CD4-positive, alpha-beta memory T cell (primary cell): ENCODE results near the gene MAP10. TPM values are rescaled to one million over a fixed set of nuclear protein-coding genes. Genes with fewer than 3 reads are reported as not detected.

Source experiments
- CTCF ChIA-PET: fragments of 350-600 bp; sonication (Branson Sonifier 250); formaldehyde crosslinking; loops from one replicate; lab custom pipeline; 2021; ENCODE audit warnings: inconsistent platforms; ENCODE audit not compliant: partially characterized antibody; lab: Charles Lee
- POLR2A ChIA-PET: fragments of 350-600 bp; sonication (Branson Sonifier 250); formaldehyde crosslinking; loops from one replicate; lab custom pipeline; 2021; ENCODE audit not compliant: partially characterized antibody; lab: Charles Lee
- DNase-seq, 5 donors: peaks; one replicate each; pipeline versions ENCODE4 v3.0.0 to v3.0.0-alpha.2; 2020 to 2022; ENCODE audit warnings: mixed read lengths in 1 of 5
- H3K27ac ChIP-seq: one replicate; pipeline ENCODE4 v1.7.0; 2013; ENCODE audit warnings: low read depth, low read length
- H3K27me3 ChIP-seq: 2 replicates; pipeline ENCODE4 v1.7.0; 2013; ENCODE audit warnings: mild to moderate bottlenecking, low read length, moderate library complexity; ENCODE audit not compliant: insufficient read depth
- H3K36me3 ChIP-seq: 2 replicates; pipeline ENCODE4 v1.7.0; 2013; ENCODE audit warnings: mild to moderate bottlenecking, low read length, moderate library complexity; ENCODE audit not compliant: insufficient read depth
- H3K4me1 ChIP-seq: 2 replicates; pipeline ENCODE4 v1.7.0; 2013; ENCODE audit warnings: mild to moderate bottlenecking, low read length, moderate library complexity; ENCODE audit not compliant: insufficient read depth
- H3K4me3 ChIP-seq, 2 donors: one replicate each; pipeline ENCODE4 v1.7.0; 2013; ENCODE audit warnings: low read length in 2 of 2, mild to moderate bottlenecking in 1 of 2
- H3K9me3 ChIP-seq, 2 donors: one replicate each; pipeline ENCODE4 v1.7.0; 2013; ENCODE audit warnings: low read length in 2 of 2, control low read depth in 1 of 2; ENCODE audit not compliant: control insufficient read depth in 1 of 2
- H3K27ac Mint-ChIP-seq, 7 donors: one replicate each; pipeline ENCODE4 v1.8.0; 2020 to 2021; ENCODE audit warnings: mixed read lengths in 7 of 7, mild to moderate bottlenecking in 6 of 7, inconsistent platforms in 3 of 7, moderate library complexity in 3 of 7
- H3K27me3 Mint-ChIP-seq, 2 donors: one replicate each; pipeline ENCODE4 v1.8.0; 2020 to 2021; ENCODE audit warnings: mixed read lengths in 2 of 2
- H3K36me3 Mint-ChIP-seq, 2 donors: one replicate each; pipeline ENCODE4 v1.8.0; 2020 to 2021; ENCODE audit warnings: mixed read lengths in 2 of 2, inconsistent platforms in 1 of 2, mild to moderate bottlenecking in 1 of 2
- H3K4me1 Mint-ChIP-seq, 4 donors: one replicate each; pipeline ENCODE4 v1.8.0; 2020 to 2021; ENCODE audit warnings: mixed read lengths in 4 of 4, mild to moderate bottlenecking in 1 of 4
- H3K4me3 Mint-ChIP-seq, 8 donors: one replicate each; pipeline ENCODE4 v1.8.0; 2020 to 2021; ENCODE audit warnings: mixed read lengths in 8 of 8, mild to moderate bottlenecking in 7 of 8, moderate library complexity in 6 of 8, inconsistent platforms in 3 of 8
- H3K9me3 Mint-ChIP-seq, 8 donors: one replicate each; pipeline ENCODE4 v1.8.0; 2020 to 2021; ENCODE audit warnings: mixed read lengths in 8 of 8, mild to moderate bottlenecking in 5 of 8, inconsistent platforms in 3 of 8, moderate library complexity in 1 of 8
- intact Hi-C: fragments of 100-400 bp; cut with micrococcal nuclease; formaldehyde crosslinking; loops from one replicate; pipeline ENCODE4 v1.15.1; 2023
- polyA plus RNA-seq, 2 donors: library from polyadenylated mRNA; unstranded; fragments of 300-500 nt; fragmentation: Illumina TruSeq; gene quantifications; one replicate each; pipeline ENCODE4 v1.2.3, GENCODE V29; 2021
- total RNA-seq, 2 experiments: library from RNA; stranded (reverse); gene quantifications; one replicate each; pipeline ENCODE4 v1.2.3, GENCODE V29; 2021

The MAP10 gene
- total and polyA plus RNA-seq, 4 experiments from 2014 or later: 0.48 to 3.1 (median 2.3) TPM

DNA sequence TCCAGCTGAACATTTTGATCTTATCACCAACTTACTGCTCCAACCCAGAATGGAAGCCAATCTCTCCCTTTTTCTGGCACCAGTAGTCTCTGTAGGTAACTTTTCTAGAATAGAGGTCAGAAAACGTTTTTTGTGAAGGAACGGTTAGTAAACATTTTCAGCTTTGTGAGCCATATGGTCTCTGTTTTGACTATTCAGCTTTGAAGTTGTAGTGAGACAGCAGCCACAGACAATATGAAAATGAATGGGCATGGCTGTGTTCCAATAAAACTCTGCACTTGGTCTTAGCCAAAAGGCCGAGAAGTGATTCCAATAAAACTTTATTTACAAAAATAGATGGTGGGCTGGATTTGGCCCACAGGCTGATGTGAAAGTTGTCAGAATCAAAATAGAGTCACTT, 28.9 kb downstream of the MAP10 start:
- Mint-ChIP-seq H3K4me1 (no peaks in the 10 kb centered on the region), H3K36me3 (no peaks in the 10 kb centered on the region), H3K27ac (peak overlapping the region in 1 of 7 donors; percentile 70), H3K27me3 (peaks cover 9 to 14% of the 10 kb centered on the region in 2 donors), H3K4me3 (no peak overlapping the region), H3K9me3 (peaks cover 0 to 2% (median 0%) of the 10 kb centered on the region in 8 donors)
- Histone ChIP-seq H3K4me3 (no peak overlapping the region), H3K36me3 (no peaks in the 10 kb centered on the region), H3K9me3 (no peaks in the 10 kb centered on the region), H3K27ac (no peak overlapping the region), H3K27me3 (no peaks in the 10 kb centered on the region), H3K4me1 (no peaks in the 10 kb centered on the region)
- CTCF ChIA-PET: no interaction called here
- no peak for DNase-seq
- intact Hi-C loops: no loop called here
- POLR2A ChIA-PET: no interaction called here

DNA sequence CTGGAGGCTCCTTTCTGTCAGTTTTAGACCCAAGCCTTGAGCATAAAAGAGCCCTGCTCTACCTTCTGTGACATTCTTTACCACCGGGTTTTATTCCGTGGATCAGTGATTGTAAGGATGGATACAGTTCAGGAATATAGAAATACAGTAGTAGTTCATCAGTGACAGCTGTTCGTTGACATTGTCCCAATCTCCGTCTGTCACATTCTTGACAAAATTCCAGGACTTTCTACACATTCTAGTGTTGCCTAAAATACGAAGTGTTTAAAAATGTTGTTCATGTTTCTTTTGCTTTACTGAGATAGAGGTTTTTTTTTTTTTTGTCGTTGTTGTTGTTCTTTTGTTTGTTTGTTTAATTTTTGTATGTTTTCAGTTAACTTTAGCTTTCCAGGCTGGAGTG, 29.9 kb downstream of the MAP10 start:
- H3K4me1 ChIP-seq: no peaks in the 10 kb centered on the region
- H3K4me3 ChIP-seq: no peak overlapping the region
- ChIA-PET POLR2A (no interaction called here), CTCF (no interaction called here)
- DNase-seq: no peak
- peaks cover 0 to 6% (median 1%) of the 10 kb centered on the region in 8 donors for H3K9me3 Mint-ChIP-seq
- H3K4me1 Mint-ChIP-seq: no peaks in the 10 kb centered on the region
- H3K9me3 ChIP-seq: no peaks in the 10 kb centered on the region
- intact Hi-C loops: no loop called here
- H3K36me3 ChIP-seq: no peaks in the 10 kb centered on the region
- no peaks in the 10 kb centered on the region for H3K36me3 Mint-ChIP-seq
- no peaks in the 10 kb centered on the region for H3K27me3 ChIP-seq
- H3K4me3 Mint-ChIP-seq: no peak overlapping the region
- peaks cover 7 to 14% of the 10 kb centered on the region in 2 donors for H3K27me3 Mint-ChIP-seq
- H3K27ac Mint-ChIP-seq: no peak overlapping the region
- no peak overlapping the region for H3K27ac ChIP-seq

DNA sequence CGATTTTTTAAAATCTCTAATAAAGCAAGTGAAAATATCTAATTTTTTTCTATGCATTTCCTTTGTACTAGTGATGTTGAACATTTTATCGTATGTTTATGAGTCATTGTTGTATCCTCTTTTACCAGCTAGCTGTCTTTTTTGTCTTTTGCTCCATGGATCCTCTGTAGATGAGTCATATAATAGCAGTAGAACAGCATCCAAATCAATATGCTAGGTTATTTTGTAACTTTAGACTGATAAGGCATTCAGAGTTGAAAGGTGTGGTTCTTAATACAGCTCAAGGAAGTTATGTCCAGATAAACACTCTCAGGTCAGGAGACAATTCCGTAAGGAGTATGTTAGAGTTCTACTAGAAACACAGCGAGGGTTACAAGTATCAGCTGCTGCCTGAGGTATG, 31.9 kb downstream of the MAP10 start:
- no peak overlapping the region for H3K27ac ChIP-seq
- no peaks in the 10 kb centered on the region for H3K36me3 Mint-ChIP-seq
- ChIA-PET POLR2A (no interaction called here), CTCF (no interaction called here)
- peaks cover 0 to 7% of the 10 kb centered on the region in 2 donors for H3K27me3 Mint-ChIP-seq
- no peaks in the 10 kb centered on the region for H3K9me3 ChIP-seq
- no peak overlapping the region for H3K4me3 ChIP-seq
- DNase-seq: no peak
- no peaks in the 10 kb centered on the region for H3K36me3 ChIP-seq
- intact Hi-C loops: no loop called here
- no peak overlapping the region for H3K27ac Mint-ChIP-seq
- H3K27me3 ChIP-seq: no peaks in the 10 kb centered on the region
- no peak overlapping the region for H3K4me3 Mint-ChIP-seq
- H3K4me1 Mint-ChIP-seq: no peaks in the 10 kb centered on the region
- H3K9me3 Mint-ChIP-seq: peaks cover 0 to 16% (median 6%) of the 10 kb centered on the region in 8 donors
- no peaks in the 10 kb centered on the region for H3K4me1 ChIP-seq

DNA sequence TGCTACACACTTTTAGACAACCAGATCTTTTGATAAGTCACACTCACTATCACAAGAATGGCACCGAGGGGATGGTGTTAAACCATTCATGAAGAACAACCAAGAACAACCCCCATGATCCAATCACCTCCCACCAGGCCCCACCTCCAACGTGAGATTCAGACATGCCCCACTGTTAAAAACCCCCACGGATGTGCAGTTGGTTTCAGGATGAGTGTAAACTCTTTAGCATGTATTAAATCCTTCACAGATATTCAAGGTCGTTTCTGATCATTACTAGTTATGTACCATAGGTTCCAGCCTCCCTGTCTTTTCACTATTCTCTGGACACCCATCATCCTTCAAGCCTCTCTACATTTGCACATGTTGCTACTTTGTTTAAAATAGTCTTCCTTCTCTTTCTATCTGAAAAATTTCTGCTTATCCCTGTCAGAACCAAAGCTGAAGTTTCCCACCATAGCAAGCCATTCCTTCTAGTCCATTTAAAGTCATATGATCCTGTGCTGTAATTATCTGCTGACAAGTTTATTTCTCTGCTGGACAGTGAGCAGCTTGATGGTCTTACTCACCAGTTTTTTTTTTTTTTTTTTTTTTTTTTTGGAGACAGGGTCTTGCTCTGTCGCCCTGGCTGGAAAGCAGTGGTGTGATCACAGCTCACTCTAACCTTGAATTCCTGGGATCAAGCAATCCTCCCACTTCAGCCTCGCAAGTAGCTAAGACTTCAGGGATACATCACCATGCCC, 36.8 kb downstream of the MAP10 start:
- intact Hi-C loops: no loop called here
- H3K9me3 Mint-ChIP-seq: peaks cover 0 to 16% (median 9%) of the 10 kb centered on the region in 8 donors
- no peaks in the 10 kb centered on the region for H3K4me1 Mint-ChIP-seq
- CTCF ChIA-PET: interaction anchor here (0.7 kb wide), 1 partner anchor 10 kb away, joined by 3 read pairs; no protein-coding TSS in a partner anchor
- H3K4me3 Mint-ChIP-seq: no peak overlapping the region
- Histone ChIP-seq H3K4me1 (no peaks in the 10 kb centered on the region), H3K27me3 (no peaks in the 10 kb centered on the region), H3K27ac (no peak overlapping the region), H3K36me3 (no peaks in the 10 kb centered on the region), H3K4me3 (no peak overlapping the region), H3K9me3 (no peaks in the 10 kb centered on the region)
- POLR2A ChIA-PET: no interaction called here
- no peaks in the 10 kb centered on the region for H3K36me3 Mint-ChIP-seq
- no peak overlapping the region for H3K27ac Mint-ChIP-seq
- peaks cover 3 to 5% of the 10 kb centered on the region in 2 donors for H3K27me3 Mint-ChIP-seq
- DNase-seq: no peak

DNA sequence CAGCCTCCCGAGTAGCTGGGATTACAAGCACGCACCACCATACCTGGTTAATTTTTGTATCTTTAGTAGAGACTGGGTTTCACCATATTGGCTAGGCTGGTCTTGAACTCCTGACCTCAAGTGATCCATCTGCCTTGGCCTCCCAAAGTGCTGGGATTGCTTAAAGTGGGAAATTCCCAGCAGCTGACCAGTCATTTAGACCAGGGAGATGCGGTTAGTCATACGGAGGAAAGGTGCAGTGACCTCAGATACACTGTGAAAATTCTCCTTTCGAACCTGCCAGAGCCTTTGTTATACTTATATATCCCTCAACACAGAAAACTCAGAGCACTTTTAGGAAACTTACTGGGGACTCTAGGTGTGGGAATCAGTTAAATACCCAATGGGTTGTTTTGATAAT, 39.6 kb downstream of the MAP10 start:
- no peak overlapping the region for H3K27ac ChIP-seq
- no peak overlapping the region for H3K27ac Mint-ChIP-seq
- peaks cover 2 to 3% of the 10 kb centered on the region in 2 donors for H3K27me3 Mint-ChIP-seq
- CTCF ChIA-PET: no interaction called here
- POLR2A ChIA-PET: no interaction called here
- no peak overlapping the region for H3K4me3 Mint-ChIP-seq
- intact Hi-C loops: no loop called here
- H3K4me1 ChIP-seq: no peaks in the 10 kb centered on the region
- peaks cover 0 to 16% (median 6%) of the 10 kb centered on the region in 8 donors for H3K9me3 Mint-ChIP-seq
- no peaks in the 10 kb centered on the region for H3K9me3 ChIP-seq
- DNase-seq: no peak
- H3K4me1 Mint-ChIP-seq: no peaks in the 10 kb centered on the region
- no peaks in the 10 kb centered on the region for H3K36me3 Mint-ChIP-seq
- H3K4me3 ChIP-seq: no peak overlapping the region
- H3K36me3 ChIP-seq: no peaks in the 10 kb centered on the region
- no peaks in the 10 kb centered on the region for H3K27me3 ChIP-seq

DNA sequence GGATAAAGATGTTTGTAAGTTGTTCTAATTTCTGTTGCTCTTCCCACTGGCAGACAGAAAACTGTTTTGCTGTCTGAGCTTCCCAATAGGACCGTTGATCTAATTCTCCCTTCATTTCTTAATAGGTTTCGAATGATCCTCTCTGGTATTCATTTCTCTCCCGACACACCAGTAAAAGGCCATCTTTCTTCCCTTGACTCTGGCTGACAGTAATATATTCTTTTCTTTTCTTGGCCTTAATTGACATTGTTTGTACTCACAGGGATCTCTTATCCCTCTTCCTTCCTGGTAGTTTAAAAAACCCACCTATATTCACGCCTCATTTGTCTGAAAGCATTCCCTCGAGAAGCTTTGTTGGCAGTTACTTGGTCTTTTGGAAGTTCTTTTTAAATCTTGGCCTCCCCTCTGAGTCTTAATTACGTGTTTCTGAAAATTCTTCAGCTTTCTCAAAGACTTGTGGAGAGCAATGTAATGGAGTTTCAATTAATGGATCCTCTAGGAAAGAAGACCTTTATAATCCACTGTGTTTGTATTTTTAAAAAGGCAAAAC, 40.3 kb downstream of the MAP10 start:
- intact Hi-C loops: no loop called here
- Histone ChIP-seq H3K9me3 (no peaks in the 10 kb centered on the region), H3K4me1 (no peaks in the 10 kb centered on the region), H3K27ac (no peak overlapping the region), H3K4me3 (no peak overlapping the region), H3K36me3 (no peaks in the 10 kb centered on the region), H3K27me3 (no peaks in the 10 kb centered on the region)
- POLR2A ChIA-PET: no interaction called here
- H3K4me1 Mint-ChIP-seq: no peaks in the 10 kb centered on the region
- peaks cover 2 to 3% of the 10 kb centered on the region in 2 donors for H3K27me3 Mint-ChIP-seq
- H3K27ac Mint-ChIP-seq: peak overlapping the region in 1 of 7 donors; percentile 59
- H3K36me3 Mint-ChIP-seq: no peaks in the 10 kb centered on the region
- CTCF ChIA-PET: no interaction called here
- no peak overlapping the region for H3K4me3 Mint-ChIP-seq
- peaks cover 0 to 14% (median 4%) of the 10 kb centered on the region in 8 donors for H3K9me3 Mint-ChIP-seq
- DNase-seq: no peak

DNA sequence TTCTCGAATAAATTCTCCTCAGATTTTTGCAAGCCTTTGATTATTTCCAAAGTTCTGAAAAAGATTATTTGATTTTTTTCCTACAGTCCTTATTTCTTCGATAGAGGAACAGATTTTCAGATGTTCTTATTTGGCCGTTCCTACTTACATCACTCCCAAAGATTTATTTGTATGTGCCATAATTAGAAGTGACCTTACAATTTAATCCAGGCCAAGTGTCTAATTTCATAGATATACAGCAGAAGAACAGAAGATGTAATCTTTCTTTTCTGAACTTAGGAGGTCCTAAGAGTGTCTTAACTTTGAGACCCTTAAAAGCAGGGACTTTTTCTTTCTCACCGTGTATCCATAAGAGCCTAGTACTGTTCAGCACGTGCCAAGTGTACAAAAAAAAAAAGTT, 46.3 kb downstream of the MAP10 start:
- POLR2A ChIA-PET: no interaction called here
- Mint-ChIP-seq H3K27me3 (no peaks in the 10 kb centered on the region), H3K4me3 (no peak overlapping the region), H3K36me3 (no peaks in the 10 kb centered on the region), H3K27ac (peak overlapping the region in 1 of 7 donors; percentile 8), H3K9me3 (no peaks in the 10 kb centered on the region), H3K4me1 (no peaks in the 10 kb centered on the region)
- intact Hi-C loops: no loop called here
- Histone ChIP-seq H3K9me3 (no peaks in the 10 kb centered on the region), H3K27ac (no peak overlapping the region), H3K36me3 (no peaks in the 10 kb centered on the region), H3K4me1 (no peaks in the 10 kb centered on the region), H3K27me3 (no peaks in the 10 kb centered on the region), H3K4me3 (no peak overlapping the region)
- CTCF ChIA-PET: no interaction called here
- DNase-seq: no peak
